Kidney (tissue), 14 donors: Measurements from ENCODE around the gene SNRPN. TPM values are rescaled to one million over a fixed set of nuclear protein-coding genes. Genes with fewer than 3 reads are reported as not detected.
"Not testable (repeated sequence)": the region's sequence is repeated elsewhere in the genome, so short reads cannot be mapped to it uniquely, and the experiment has no call there.

Source experiments
- DNase-seq, 5 donors: peaks; one replicate each; pipeline ENCODE4 v3.0.0-alpha.2; 2013 to 2020
- FAIRE-seq: peaks from 2 replicates; lab custom pipeline; 2012; peaks lifted over from hg19 to GRCh38; lab: Jason Lieb, UNC
- H3K27ac ChIP-seq, 2 donors: one replicate each; pipeline ENCODE4 v1.7.0; 2013; ENCODE audit warnings: low read depth in 2 of 2, low read length in 2 of 2, inconsistent platforms in 1 of 2
- H3K27me3 ChIP-seq: one replicate; pipeline ENCODE4 v1.7.1; 2013; ENCODE audit warnings: low read length, inconsistent platforms; ENCODE audit not compliant: control insufficient read depth, insufficient read depth
- H3K36me3 ChIP-seq, 3 donors: one replicate each; pipeline versions ENCODE4 v1.7.0 to v1.7.1; 2013; ENCODE audit warnings: low read length in 3 of 3, control low read depth in 1 of 3, inconsistent platforms in 1 of 3; ENCODE audit not compliant: insufficient read depth in 3 of 3, control insufficient read depth in 2 of 3
- H3K4me1 ChIP-seq, 3 donors: one replicate each; pipeline versions ENCODE4 v1.7.0 to v1.7.1; 2013; ENCODE audit warnings: low read length in 3 of 3, inconsistent platforms in 1 of 3, low read depth in 1 of 3; ENCODE audit not compliant: control insufficient read depth in 2 of 3, insufficient read depth in 2 of 3
- H3K4me3 ChIP-seq, 3 donors: one replicate each; pipeline versions ENCODE4 v1.7.0 to v1.8.1; 2013; ENCODE audit warnings: low read length in 3 of 3, control low read depth in 1 of 3, inconsistent platforms in 1 of 3
- H3K9ac ChIP-seq, 3 donors: one replicate each; pipeline versions ENCODE4 v1.7.0 to v1.7.1; 2013; ENCODE audit warnings: low read length in 3 of 3, control low read depth in 1 of 3, inconsistent platforms in 1 of 3
- H3K9me3 ChIP-seq, 3 donors: one replicate each; pipeline versions ENCODE4 v1.7.0 to v1.7.1; 2013; ENCODE audit warnings: low read length in 3 of 3, control low read depth in 1 of 3, inconsistent platforms in 1 of 3; ENCODE audit not compliant: control insufficient read depth in 2 of 3, insufficient read depth in 1 of 3
- intact Hi-C: fragments of 100-400 bp; cut with DNase I; formaldehyde crosslinking; loops from one replicate; pipeline ENCODE4 v1.11.1; 2022
- polyA plus RNA-seq: library from polyadenylated mRNA; stranded (reverse); fragments of 350-450 nt; fragmentation: Illumina TruSeq; extraction: RNeasy Lipid Tissue Mini Kit (QIAGEN cat#74804); gene quantifications from one replicate; pipeline ENCODE4 v1.2.3, GENCODE V29; 2014; ENCODE audit warnings: low read depth, low replicate concordance; ENCODE audit not compliant: insufficient read depth
- total RNA-seq: library from RNA; stranded (reverse); fragmentation: NEBNext Ultra II Directional; extraction: Animal tissue kit (Norgen Biotek cat#: 25700); gene quantifications from one replicate; pipeline ENCODE4 v1.2.1, GENCODE V29; 2021
- TF ChIP-seq, protein P1 (sequence below): IDR thresholded peaks from 3 replicates; pipeline ENCODE4 v1.5.1; 2012; ENCODE audit warnings: mild to moderate bottlenecking, moderate library complexity, borderline replicate concordance; ENCODE audit not compliant: insufficient read depth; ENCODE audit errors: extremely low read depth
- donor health status: control.
- donor health status: control.
- donor health status: control.
- donor health status: control.
- donor health status: control.
- donor health status: DM: yes; HTN: yes; CAD: no.
- donor health status: Normal renal cell carcinoma (clear cell type).

Gene SNRPN
- total and polyA plus RNA-seq, 2 donors from 2014 or later = 134 to 411 TPM

- Histone ChIP-seq H3K4me1 (no peaks in the 10 kb centered on the region), H3K27me3 (no peaks in the 10 kb centered on the region), H3K9ac (no peak overlapping the region), H3K9me3 (peaks cover 0 to 2% (median 0%) of the 10 kb centered on the region in 3 donors), H3K36me3 (peaks cover 3 to 8% (median 6%) of the 10 kb centered on the region in 3 donors), H3K4me3 (no peak overlapping the region), H3K27ac (no peak overlapping the region)
- no peak for FAIRE-seq
- DNase-seq = no peak
- TF ChIP-seq, protein P1, sequence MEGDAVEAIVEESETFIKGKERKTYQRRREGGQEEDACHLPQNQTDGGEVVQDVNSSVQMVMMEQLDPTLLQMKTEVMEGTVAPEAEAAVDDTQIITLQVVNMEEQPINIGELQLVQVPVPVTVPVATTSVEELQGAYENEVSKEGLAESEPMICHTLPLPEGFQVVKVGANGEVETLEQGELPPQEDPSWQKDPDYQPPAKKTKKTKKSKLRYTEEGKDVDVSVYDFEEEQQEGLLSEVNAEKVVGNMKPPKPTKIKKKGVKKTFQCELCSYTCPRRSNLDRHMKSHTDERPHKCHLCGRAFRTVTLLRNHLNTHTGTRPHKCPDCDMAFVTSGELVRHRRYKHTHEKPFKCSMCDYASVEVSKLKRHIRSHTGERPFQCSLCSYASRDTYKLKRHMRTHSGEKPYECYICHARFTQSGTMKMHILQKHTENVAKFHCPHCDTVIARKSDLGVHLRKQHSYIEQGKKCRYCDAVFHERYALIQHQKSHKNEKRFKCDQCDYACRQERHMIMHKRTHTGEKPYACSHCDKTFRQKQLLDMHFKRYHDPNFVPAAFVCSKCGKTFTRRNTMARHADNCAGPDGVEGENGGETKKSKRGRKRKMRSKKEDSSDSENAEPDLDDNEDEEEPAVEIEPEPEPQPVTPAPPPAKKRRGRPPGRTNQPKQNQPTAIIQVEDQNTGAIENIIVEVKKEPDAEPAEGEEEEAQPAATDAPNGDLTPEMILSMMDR = no peak
- intact Hi-C loops = no loop called here
Observed at GRCh38 chr15:24966364-24967103, 11.7 kb downstream of the SNRPN start.

DNA sequence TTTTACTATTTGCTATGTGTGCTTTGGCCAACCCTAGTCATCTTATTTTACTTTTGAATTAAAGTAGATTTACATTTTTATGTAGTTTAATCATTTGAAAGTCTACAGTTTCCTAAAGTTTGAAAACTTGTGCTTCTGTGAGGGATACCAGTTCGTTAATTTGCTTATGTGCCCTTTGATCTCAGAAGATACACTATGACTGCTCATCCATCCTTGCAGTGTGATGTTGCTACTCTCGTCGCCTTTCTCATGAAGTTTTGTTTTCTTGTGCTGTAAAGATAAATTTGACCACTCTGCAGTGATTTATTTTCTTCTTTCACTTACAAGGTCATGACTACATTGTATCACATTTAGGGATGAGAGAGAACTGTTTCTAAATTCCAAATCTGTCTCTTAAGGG is 16.3 kb downstream of the SNRPN start:
- FAIRE-seq (no peak), DNase-seq (no peak)
- Histone ChIP-seq H3K9me3 (peaks cover 0 to 4% (median 0%) of the 10 kb centered on the region in 3 donors), H3K36me3 (peaks cover 6 to 19% (median 7%) of the 10 kb centered on the region in 3 donors), H3K9ac (no peak overlapping the region), H3K4me1 (no peaks in the 10 kb centered on the region), H3K27me3 (no peaks in the 10 kb centered on the region), H3K27ac (no peak overlapping the region), H3K4me3 (no peak overlapping the region)
- TF ChIP-seq, protein P1 = no peak
- intact Hi-C loops = no loop called here

GRCh38 chr15:24971772-24972171 is 17.0 kb downstream of the SNRPN start:
- Histone ChIP-seq H3K27me3 (no peaks in the 10 kb centered on the region), H3K9me3 (peaks cover 0 to 4% (median 0%) of the 10 kb centered on the region in 3 donors), H3K27ac (no peak overlapping the region), H3K4me3 (no peak overlapping the region), H3K4me1 (no peaks in the 10 kb centered on the region), H3K36me3 (peaks cover 6 to 26% (median 11%) of the 10 kb centered on the region in 3 donors), H3K9ac (no peak overlapping the region)
- DNase-seq (no peak), FAIRE-seq (no peak)
- intact Hi-C loops = no loop called here
- TF ChIP-seq, protein P1 = no peak

DNA sequence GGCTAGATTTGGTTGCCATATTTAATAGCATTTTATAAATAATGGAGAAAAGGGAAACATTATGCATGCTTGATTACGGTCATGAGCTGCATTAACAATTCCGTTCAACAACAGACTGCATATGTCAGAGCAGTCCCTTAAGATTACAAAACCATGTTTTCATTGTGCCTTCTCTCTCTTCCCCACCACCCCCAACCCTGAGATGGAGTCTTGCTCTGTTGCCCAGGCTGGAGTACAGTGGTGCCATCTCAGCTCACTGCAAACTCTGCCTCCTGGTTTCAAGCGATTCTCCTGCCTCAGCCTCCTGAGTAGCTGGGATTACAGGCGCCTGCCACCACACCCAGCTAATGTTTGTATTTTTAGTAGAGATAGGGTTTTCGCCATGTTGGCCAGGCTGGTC is 17.9 kb downstream of the SNRPN start:
- H3K27me3 ChIP-seq, H3K9ac ChIP-seq, H3K4me1 ChIP-seq, H3K27ac ChIP-seq, DNase-seq, intact Hi-C loops, H3K4me3 ChIP-seq, H3K9me3 ChIP-seq, FAIRE-seq: not testable (repeated sequence)
- H3K36me3 ChIP-seq = peaks cover 6 to 34% (median 11%) of the 10 kb centered on the region in 3 donors
